ENCODE data around the gene OSBPL8. TPM values are rescaled to one million over a fixed set of nuclear protein-coding genes. Genes with fewer than 3 reads are reported as not detected.

OSBPL8 gene
- total RNA-seq, 2 experiments from 2014 or later = 25.0 to 61.3 TPM

GRCh38 chr12:76588881-76589565 lies 29.5 kb upstream of the OSBPL8 start:
- no peaks in the 10 kb centered on the region for H3K9me3 ChIP-seq (ENCODE audit: low read length)
- H3K79me2 ChIP-seq (ENCODE audit: insufficient read depth, low read depth, low read length) = no peaks in the 10 kb centered on the region
- no peak overlapping the region for H2AFZ ChIP-seq (ENCODE audit: low read length)
- H3K36me3 ChIP-seq (ENCODE audit: insufficient read depth, low read length) = no peaks in the 10 kb centered on the region
- ChIA-PET CTCF (ENCODE audit: unreplicated experiment) (no interaction called here), POLR2A (interaction anchor here (0.7 to 1.5 kb wide), 2 partner anchors 36 to 250 kb away, joined by 3 to 4 read pairs; no protein-coding TSS in a partner anchor)
- H3K4me1 ChIP-seq (ENCODE audit: insufficient read depth, low read length, poor library complexity, severe bottlenecking) = no peaks in the 10 kb centered on the region
- no peak overlapping the region for H3K27ac ChIP-seq (ENCODE audit: low read depth, low read length, poor library complexity, severe bottlenecking)
- no TSS peak for BruUV-seq (replicated peaks)
- intact Hi-C loops (cut with micrococcal nuclease; ENCODE audit: unreplicated experiment) = loop anchor here (10.0 kb wide), 2 partner anchors 204 to 1064 kb away; no protein-coding TSS in a partner anchor
- no peaks in the 10 kb centered on the region for H4K20me1 ChIP-seq (ENCODE audit: insufficient read depth, low read length)
- H3K4me2 ChIP-seq (ENCODE audit: low read length) = no peak overlapping the region
- TF ChIP-seq CTCF (conservative IDR thresholded peaks at IDR 0.05; ENCODE audit: low read length) (no peak), EZH2phosphoT487 (IDR thresholded peaks at IDR 0.05; ENCODE audit: borderline replicate concordance, low read depth, low read length) (no peak)
- H3K9me2 ChIP-seq (ENCODE audit: insufficient read depth, low read length) = no peaks in the 10 kb centered on the region
- no peak overlapping the region for H3K4me3 ChIP-seq (ENCODE audit: low read depth, low read length, poor library complexity, severe bottlenecking)
- DNase-seq (ENCODE audit: low spot score) = no peak

GRCh38 chr12:76587428-76588178 lies 28.0 kb upstream of the OSBPL8 start:
- Histone ChIP-seq H3K9me3 (ENCODE audit: low read length) (no peaks in the 10 kb centered on the region), H3K9me2 (ENCODE audit: insufficient read depth, low read length) (no peaks in the 10 kb centered on the region), H3K4me2 (ENCODE audit: low read length) (no peak overlapping the region), H2AFZ (ENCODE audit: low read length) (no peak overlapping the region), H3K4me3 (ENCODE audit: low read depth, low read length, poor library complexity, severe bottlenecking) (no peak overlapping the region), H4K20me1 (ENCODE audit: insufficient read depth, low read length) (no peaks in the 10 kb centered on the region), H3K27ac (ENCODE audit: low read depth, low read length, poor library complexity, severe bottlenecking) (no peak overlapping the region), H3K79me2 (ENCODE audit: insufficient read depth, low read depth, low read length) (no peaks in the 10 kb centered on the region), H3K36me3 (ENCODE audit: insufficient read depth, low read length) (no peaks in the 10 kb centered on the region), H3K4me1 (ENCODE audit: insufficient read depth, low read length, poor library complexity, severe bottlenecking) (no peaks in the 10 kb centered on the region)
- ChIA-PET POLR2A (interaction anchor here (0.6 to 1.8 kb wide), 4 partner anchors 20 to 1112 kb away, joined by 3 to 6 read pairs (median 4); no protein-coding TSS in a partner anchor), CTCF (ENCODE audit: unreplicated experiment) (no interaction called here)
- TF ChIP-seq EZH2phosphoT487 (IDR thresholded peaks at IDR 0.05; ENCODE audit: borderline replicate concordance, low read depth, low read length) = no peak
- no peak for TF ChIP-seq CTCF (conservative IDR thresholded peaks at IDR 0.05; ENCODE audit: low read length)
- DNase-seq (ENCODE audit: low spot score) = no peak
- intact Hi-C loops (cut with micrococcal nuclease; ENCODE audit: unreplicated experiment) = loop anchor here (2.0 to 10.0 kb wide), 3 partner anchors 203 to 1063 kb away; partner anchors contain the start of gene BBS10
- no TSS peak for BruUV-seq (replicated peaks)
